HG03103 (cell line): ENCODE results near the gene ZCCHC7.

Experiments used
- ATAC-seq: cut with Tn5 transposase; IDR thresholded peaks from one replicate; pipeline ENCODE4 v1.9.1; 2021; ENCODE audit warnings: low read depth; ENCODE audit not compliant: unreplicated experiment

Gene ZCCHC7

GRCh38 chr9:37364751-37365360 is 244.5 kb downstream of the ZCCHC7 start:
- no peak for ATAC-seq

GRCh38 chr9:37369671-37370070 is 249.3 kb downstream of the ZCCHC7 start:
- ATAC-seq: peak; percentile 32

- ATAC-seq: no peak
Measured at GRCh38 chr9:37370282-37370681, 249.9 kb downstream of the ZCCHC7 start.

DNA sequence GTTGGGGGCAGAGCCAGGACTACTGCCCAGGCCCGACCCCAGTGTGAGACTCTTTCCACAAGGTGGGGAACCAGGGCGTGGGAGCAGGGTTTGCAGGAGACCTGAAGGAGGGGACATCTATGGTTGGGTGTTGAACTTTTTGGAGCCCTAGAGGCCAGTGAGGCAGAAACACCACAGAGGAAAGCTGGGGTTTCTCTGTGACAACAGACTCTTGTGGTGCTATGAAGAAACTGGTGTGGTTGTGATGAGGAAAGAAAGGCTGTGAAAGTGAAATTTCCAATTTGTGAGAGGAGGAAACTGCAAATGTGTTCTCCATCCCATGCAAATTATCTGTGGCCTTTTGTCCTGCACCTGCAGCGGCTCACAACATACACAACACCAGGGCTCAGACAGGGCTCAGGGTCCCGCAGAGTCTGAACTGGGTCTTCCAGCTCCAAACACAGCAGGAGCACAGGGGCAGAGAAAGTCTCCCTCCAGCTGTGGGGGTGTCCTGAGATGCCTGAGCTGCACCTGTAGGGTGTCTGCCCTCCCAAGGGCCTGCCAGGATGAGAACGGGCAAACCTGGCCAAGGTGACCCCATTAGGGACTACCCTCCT is 250.7 kb downstream of the ZCCHC7 start:
- ATAC-seq: peak; percentile 55

- ATAC-seq: peak; percentile 2
Measured at GRCh38 chr9:37371565-37372464, 251.4 kb downstream of the ZCCHC7 start.

GRCh38 chr9:37372839-37373238 is 252.5 kb downstream of the ZCCHC7 start:
- no peak for ATAC-seq

DNA sequence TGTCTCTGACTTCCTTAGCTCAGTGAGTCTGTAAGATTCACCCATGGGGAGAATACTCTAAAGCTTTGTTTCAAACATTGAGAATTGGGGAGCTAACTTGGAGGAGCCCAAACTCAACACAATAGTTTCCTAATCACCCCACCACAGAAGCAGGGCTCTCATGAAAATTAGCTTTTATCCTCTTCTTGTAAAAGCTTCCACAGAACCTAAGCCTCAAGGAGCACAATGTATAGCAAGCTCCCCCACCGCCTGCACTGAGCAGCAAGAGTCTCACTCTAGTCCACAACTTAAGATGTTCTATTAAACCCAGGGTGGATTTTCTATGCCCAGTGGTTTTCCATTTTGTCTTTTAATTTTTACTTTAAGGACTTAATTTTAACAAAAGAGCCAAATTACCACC is 253.2 kb downstream of the ZCCHC7 start:
- no peak for ATAC-seq

DNA sequence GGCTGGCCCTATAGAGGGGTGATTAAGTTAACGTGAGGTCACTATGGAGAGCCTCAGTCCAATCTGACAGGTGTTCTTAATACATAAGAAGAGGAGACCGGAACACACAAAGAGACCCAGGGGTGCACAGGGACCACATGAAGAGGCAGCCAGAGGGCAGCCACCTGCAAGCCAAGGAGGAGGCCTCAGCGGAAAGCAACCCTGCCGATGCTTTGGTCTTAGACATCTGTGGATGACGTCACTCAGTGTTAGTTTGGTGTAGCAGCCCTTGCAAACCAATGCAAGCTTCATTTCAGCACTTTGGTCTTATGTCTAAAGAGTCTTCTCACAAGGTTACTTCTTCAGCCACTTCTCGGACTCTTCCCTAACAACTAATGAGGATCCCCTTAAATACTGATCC is 254.5 kb downstream of the ZCCHC7 start:
- ATAC-seq: peak; percentile 43

DNA sequence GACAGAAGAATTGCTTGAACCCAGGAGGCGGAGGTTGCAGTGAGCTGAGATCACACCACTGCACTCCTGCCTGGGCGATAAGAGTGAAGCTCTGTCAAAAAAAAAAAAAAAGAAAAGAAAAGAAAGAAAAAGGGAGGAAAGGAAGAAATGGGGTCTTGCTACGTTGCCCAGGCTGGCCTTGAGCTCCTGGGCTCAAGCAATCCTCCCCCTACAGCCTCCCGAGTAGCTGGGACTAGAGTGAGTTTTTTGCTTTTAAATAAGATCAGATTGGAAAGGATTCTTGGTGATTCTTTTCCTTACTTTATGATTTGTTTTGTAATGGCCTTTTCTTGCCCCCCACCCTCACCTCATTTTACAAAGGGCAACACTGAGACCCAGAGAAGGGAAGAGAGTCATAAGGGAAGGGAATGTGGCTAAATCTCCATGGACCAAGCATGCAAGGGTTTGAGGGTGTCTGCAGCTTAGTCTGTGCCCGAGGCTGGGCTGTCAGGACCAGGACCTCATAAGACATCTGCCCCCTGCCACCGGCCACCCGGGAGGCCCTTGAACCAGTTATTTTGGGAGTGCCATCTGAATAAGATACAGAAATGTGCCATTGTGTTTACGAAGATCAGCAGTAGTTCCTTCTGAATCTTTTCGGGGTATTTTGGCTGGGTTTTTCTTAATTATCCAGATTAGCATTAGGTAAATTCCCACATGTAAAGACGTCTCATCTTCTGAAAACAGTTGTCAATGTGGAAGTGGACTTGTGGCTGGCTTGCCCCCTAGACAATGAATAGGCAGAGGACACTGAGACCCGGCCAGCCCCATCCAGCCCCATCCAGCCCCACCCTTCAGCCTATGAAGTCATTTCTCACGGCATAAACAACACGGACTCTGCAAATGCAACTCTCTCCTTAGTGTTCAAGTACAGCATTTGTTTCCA is 257.6 kb downstream of the ZCCHC7 start:
- no peak for ATAC-seq

GRCh38 chr9:37378613-37379004 is 258.2 kb downstream of the ZCCHC7 start:
- no peak for ATAC-seq

- ATAC-seq: no peak
Measured at GRCh38 chr9:37379835-37380234, 259.5 kb downstream of the ZCCHC7 start.

GRCh38 chr9:37380570-37380969 is 260.2 kb downstream of the ZCCHC7 start:
- ATAC-seq: no peak

DNA sequence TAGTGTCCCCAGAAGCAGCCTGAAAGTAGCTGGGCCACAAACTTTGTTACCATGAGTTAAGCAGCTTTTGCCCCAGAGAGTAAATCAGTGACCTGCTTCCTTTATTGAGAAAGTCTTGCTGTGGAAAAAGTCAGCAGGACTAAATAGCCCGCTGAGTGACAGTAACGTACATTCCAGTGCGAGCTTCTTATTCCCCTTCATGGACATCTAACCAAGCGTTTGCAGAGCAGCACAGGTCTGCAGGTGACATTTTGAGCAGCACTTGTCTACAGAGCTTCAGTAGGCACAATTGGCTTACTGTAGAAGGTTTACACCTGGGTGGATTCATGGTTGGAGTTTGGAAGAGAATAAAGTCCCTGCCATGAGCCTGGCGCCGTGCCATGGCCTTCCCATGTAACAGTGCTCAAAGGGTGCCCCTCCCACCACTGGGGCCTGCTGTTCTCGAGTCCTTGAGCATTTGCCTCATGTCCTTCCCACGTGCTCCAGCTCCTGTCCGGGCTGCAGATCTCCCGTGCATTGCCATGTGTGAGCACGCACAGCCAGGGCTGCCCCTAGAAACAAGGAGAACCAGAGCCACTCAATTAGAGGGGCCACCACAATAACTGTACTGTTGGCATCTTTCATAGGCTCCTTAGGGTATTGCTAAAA is 260.8 kb downstream of the ZCCHC7 start:
- no peak for ATAC-seq

DNA sequence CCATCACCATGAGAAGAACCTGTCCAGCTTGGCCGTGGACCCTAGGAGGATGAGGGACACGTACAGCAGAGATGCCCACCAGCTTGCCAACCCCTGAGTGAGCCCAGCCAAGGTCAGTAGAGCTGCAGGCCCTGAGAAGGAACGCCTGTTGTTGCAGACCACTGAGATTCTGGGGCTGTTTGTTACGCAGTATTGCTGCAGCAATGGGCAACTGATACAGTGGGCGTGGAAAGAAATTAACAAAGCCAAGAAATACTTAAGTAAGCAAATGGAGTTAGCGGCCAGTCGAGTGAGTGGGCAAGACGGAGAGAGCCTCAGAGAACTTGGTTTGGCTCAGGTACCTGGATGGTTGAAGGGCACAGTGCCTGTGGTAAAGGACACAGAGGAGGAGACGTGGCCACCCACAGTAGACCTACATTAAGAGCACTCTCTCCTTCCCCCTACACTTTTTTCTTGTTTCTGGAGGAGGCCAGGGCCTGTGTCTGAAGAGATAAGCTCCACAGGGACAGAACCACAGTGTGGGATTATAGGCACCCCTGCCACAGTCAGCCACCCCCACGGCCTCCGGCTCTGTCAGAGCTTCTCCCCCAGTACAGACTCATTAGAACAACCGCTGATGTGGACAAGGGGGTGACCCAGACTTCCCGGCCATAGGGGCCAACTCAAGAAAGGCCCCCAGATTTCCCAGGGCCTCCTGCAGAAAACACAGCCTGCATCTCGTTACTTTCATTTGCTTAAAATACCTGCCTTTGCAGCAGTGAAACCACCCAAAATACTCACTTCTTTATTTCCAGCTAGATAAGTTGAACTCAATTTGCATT is 262.0 kb downstream of the ZCCHC7 start:
- ATAC-seq: no peak

DNA sequence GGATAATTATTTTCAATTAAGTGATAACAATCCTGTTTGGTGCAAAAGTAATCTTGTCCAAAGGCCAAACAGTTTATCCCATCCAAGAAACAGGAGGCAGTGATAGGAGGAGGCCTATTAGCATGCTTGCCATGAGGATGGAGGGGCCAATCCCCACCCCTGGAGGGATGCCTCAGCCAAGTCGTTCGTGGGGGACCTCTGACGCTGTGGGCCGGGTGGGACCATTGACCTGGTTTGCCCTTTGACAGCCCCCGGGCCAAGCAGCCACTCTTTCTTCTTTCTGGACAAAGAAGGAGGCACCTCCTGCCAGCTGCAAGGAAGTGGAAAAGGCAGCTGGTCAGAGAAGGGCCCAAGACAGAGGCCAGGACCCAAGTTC is 262.6 kb downstream of the ZCCHC7 start:
- ATAC-seq: no peak

GRCh38 chr9:37383393-37383792 is 263.0 kb downstream of the ZCCHC7 start:
- no peak for ATAC-seq

DNA sequence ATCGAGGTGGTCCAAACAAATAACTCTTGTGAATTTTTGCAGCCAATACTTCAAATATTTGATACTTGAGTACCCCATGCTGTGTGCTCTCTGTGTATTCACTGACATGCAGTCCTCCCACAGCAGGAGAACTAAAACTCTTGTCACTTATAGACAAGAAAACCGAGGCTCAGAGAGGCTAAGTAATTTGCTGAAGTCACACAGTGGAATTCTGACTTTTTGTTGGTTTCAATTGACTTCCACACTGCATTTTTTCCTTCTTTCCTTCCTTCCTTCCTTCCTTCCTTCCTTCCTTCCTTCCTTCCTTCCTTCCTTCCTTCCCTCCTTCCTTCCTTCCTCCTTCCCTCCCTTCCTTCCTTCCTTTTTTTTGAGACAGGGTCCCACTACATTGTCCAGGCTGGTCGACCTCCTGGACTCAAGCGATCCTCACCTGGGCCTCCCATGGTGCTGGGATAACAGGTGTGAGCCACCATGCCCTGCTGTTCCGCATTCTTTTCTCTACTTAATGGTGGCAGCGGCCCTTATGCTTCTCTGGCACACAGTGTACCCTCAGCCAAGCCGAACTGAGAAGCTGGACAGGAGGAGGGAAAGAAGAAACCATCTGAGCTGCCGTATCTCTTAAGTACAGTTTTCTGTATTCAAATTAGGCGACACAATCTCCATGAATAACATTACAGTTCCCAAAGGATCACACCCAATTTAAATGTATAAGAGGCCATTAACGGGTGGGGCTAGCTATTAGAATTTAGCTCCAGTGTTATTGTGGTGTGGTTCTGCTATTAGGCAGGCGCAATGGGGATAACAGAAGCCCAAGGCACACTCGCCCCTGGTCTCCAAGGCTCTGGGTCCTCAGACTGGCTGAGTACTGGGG is 263.7 kb downstream of the ZCCHC7 start:
- no peak for ATAC-seq

- no peak for ATAC-seq
Measured at GRCh38 chr9:37385286-37385685, 264.9 kb downstream of the ZCCHC7 start.
